Stimulated activated CD4-positive, alpha-beta T cell treated with anti-CD3 and anti-CD28 coated beads, Interleukin-15, amount 100 ng/mL, for 1 hour (primary cell): ENCODE results near the gene BCL6.
"Not testable (repeated sequence)": the region's sequence is repeated elsewhere in the genome, so short reads cannot be mapped to it uniquely, and the experiment has no call there.

ENCODE experiments used
- DNase-seq, 2 donors: peaks; one replicate each; pipeline ENCODE4 v3.0.0-alpha.2; 2020; ENCODE audit warnings: low read depth in 1 of 2, low spot score in 1 of 2

Gene BCL6

DNA sequence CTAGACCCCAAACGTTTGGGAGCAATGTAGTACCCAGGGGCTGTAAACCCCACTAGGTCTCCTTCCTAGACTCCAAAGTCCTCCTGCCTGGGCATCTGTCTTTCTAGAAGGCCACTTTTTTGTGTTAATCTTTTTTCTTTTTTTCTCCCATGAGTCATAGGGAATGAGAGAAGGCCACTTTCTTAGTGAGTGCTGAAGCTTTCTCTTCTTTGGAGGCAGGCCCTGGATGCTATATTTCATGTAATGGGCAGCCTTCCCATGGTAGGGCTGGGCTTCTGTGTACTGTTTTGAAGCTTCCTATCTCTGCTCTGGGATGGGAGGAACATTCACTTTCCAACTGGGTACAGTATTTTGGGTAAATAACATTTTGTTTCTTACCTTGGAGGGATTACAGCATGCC lies 27.7 kb downstream of the BCL6 start:
- DNase-seq = no peak

DNA sequence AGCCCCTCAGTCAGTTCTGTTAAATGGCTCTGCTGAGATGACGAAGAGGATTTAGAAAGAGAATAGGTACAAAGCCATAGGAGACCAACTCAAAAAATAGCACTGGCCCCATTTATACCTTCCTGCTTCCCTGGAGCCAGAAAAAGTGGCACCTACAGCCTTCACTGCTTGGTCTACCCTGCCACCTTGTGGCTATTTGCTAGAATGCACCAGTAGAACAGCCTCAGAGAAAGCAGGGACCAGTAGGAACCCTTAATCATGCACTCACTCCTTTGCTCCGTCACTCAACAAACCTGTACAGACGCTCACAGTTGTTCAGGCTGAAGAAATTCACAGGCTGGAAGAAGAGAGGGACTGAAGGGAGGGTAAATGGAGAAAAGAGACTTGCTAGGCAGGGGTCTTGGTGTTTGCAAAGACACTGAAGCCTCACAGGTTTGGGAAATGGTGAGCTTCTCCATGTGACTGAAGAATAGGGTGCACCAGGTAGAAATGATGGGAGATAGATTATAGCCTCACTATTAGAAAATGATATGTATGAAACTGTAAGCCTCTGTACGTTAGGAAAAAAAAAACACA lies 30.8 kb downstream of the BCL6 start:
- peak; percentile 32 to 42 for DNase-seq

DNA sequence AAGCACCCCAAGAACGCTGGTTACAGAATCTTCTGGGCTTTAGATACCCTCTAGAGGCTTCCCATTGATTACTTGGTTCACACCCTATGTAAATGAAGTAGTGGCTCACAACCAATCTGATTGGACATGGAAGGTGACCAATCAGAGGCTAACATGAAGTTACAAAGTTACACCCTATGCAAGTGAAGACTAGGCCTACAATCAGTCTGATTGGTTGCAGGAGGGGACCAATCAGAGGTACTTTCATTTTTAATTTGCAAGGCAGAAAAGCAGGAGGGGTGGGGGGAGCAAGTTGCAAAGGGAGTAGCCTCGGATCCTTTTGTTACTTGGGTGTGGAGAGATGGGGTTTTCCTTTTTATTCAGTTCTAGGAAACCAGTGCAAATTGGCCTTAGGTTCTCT lies 31.8 kb downstream of the BCL6 start:
- no peak for DNase-seq

DNA sequence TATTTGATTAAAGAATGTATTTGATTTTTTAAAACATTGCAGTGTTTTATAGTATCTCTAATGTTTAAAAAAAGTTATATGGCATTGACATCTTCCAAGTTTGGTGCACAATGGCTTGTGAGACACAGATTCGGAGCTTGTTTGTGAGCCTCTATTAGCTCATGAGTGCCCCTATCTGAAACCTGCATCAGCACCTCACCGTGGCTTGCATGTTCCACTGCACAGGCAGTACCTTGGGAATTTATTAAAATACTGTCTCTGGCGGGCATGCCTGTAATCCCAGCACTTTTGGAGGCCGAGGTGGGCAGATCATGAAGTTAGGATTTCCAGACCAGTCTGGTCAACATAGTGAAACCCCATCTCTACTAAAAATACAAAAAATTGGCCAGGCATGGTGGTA lies 36.1 kb downstream of the BCL6 start:
- DNase-seq = no peak

DNA sequence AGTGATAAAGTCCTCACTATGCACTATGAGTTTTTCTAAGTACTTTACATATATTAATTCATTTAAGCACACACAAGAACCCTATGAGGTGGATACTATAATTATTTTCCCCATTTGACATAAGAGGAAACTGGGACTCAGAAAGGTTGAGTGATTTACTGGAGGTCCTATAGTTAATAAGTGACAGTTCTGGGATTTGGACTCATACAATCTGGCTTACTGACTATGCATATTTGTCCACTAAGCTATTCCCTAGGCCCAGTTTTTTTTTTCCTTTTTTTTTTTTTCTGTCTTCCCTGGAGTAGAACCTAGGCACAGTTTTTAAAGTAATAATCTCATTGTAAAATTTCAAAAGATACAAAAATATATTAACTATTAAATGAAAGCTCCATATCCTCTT lies 36.6 kb downstream of the BCL6 start:
- DNase-seq = no peak

DNA sequence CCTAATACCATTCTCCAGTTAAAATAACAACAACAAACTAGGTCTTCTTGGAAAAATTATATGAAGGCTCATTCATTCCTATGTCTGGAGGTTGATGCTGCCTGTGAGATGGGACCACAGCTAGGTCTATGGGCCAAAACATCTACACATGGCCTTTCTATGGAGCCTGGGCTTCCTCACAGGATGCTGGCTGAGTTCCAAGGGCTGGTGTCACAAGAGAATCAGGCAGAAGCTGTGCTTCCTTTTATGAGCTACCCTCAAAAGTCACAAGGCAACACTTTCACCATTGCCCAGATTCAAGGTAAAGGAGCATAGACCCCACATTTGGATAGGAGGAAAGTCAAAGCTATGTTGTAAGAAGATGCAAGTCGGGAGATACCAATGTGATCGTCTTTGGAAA lies 38.3 kb downstream of the BCL6 start:
- DNase-seq = no peak

DNA sequence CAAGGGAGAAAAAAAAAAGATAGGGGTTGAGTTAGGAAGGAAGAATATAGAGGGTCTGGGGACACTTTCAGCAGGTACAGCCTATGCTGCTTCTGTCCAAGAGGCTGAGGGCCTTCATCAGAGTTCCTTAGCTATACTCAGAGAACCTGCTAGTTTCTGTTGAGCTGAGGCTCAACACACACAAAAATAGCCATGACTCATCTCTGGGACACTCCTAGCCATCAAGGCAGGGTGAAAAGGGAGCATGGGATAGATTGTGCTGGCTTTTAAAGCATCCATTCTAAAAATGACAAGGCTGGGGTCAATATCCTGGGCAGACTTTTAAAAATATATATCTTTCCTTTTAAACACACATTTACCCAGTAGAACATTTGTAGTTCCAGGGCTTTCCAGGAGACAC lies 40.1 kb downstream of the BCL6 start:
- DNase-seq = no peak

DNA sequence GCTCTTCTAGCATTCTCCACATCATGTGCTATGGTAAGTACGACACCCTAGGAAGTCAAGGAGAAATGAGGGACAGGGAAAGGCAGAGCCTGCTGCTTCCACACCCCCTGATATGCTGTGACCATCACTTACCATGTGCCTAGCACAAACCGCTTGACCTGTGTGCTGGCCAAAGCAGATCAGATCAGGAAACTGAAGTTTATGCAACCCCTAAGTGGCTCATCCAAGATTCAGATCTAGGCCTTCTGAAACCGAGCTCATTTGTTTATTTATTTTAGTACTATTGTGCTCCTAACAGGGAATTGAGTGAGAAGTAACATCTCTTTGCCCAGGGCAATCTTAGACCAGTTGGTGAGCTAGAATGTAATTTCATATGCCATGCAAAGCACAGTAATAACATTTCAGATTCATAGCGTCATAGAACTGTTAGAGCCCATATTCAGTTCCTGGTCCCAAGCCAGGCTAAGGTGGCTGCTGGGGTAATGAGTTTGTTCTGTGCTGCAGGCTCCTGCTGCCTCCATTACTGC lies 42.7 kb downstream of the BCL6 start, which contains the start of gene RTP2:
Gene RTP2 (minus strand): TSS at position 51 of the 527 bp plus-strand sequence. CDS start 429 bp downstream, outside the sequence.
- no peak for DNase-seq

DNA sequence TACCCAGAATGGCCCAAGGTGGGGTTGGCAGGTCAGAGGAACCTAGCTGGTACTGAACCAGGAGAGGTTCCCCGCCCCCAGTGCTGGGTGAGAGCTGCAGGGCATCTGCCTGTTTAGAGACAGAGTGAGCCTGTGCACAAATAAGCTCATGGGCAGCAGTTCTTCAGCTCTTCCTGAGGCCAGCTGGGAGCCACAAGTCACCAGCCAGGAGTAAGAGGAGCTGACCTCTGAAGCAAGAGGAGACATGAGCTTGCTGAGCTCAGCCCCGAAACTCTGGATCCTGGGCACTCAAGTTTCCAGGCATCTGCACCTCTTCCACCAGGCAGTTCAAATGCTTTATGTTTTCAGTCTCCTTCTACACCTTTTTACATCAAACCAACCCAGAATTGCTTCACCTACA lies 45.0 kb downstream of the BCL6 start:
- no peak for DNase-seq

DNA sequence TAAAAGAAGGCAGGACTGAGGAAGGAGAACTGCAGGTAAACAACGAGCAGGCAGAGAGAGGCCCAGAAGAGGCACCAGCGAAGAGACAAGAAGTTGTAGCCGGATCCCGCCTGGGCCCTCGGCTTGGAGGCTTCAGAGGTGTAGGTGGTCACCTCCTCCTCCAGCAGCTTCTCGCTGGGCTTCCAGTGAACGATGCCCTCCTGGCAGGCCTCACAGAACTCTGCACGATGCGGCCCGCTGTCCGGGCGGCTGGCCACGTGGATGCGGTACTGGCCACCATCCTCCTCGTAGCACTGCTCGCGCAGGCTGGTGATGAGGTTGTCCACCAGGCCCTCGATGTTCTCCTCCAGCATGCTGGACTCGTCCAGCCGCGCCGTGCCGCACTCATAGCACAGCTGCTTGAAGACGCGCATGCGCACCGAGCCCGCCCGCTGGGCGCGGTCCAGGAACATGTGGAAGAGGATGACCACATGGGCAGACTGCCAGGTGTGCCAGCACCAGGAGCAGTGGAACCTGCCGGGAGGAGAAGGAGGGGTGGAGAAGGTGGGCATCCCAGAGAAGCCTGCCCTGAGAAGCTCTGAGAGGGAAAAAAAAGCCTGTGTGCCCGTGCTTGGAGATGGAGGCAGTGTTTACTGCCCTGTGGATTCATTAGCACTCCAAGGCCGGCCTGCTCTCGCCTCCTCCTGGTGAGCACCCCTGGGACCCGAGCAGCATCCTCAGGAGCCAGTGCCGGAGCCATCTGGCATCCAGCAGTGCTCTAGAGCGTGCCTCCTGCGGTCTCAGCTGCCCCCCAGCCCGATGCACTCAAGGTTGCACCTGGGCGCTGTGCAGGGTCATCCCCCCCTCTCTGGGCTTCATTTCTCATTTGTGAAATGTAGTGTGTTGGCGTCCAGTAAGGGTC lies 46.5 kb downstream of the BCL6 start:
- no peak for DNase-seq

DNA sequence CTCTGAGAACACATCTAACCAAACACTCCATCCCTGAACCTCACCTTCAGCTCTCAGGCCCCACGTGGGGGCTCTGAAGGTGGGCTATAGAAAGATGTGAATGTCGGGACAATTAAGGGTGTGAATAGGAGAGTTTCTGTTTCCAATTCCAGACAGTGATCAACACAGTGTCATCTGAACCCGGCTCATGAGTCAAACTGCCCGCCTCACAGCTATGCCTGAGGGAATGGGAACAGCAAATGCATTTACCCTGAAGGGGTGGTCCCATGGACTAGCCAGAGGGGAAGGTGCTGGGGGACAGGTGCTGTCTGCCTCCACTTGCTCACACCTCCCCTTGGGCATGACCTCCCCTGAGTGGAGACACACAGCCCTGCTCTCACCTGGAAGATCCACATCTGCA lies 49.2 kb downstream of the BCL6 start:
- no peak for DNase-seq

DNA sequence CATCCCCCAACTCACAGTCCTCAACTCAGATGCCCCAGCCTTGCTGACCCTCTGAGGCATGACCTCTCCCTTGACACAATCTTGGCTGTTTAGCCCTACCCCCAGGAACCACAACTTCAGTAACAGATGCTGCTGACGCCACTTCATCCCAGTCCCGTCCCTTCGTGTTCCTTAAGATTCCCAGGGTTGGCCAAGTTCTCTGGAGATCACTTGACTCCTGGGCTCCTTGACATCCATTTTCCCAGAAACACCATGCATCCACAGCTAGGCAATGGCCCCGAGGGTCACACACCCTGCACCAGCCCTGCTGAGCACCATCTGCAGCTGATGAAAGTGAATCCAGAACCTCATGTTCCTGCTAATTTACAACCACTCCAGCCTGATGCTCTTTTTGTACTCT lies 49.8 kb downstream of the BCL6 start:
- no peak for DNase-seq

DNA sequence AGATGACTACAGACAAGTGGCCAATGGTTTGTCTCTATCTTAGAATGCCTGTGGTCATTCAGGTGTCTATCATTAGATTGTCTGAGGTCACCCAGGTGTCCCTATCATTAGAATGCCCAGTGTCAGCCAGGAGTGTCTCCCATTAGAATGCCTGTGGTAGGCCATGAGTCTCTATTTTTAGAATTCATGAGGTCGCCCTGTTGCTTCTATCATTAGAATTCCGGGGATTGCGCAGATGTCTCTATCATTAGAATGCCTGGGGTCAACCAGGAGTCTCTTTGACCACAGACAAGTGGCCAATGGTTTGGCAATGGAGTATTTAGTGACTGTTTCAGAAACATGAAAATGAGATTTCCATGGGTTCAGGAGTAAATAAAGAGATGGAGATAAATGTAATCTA lies 50.5 kb downstream of the BCL6 start:
- no peak for DNase-seq

DNA sequence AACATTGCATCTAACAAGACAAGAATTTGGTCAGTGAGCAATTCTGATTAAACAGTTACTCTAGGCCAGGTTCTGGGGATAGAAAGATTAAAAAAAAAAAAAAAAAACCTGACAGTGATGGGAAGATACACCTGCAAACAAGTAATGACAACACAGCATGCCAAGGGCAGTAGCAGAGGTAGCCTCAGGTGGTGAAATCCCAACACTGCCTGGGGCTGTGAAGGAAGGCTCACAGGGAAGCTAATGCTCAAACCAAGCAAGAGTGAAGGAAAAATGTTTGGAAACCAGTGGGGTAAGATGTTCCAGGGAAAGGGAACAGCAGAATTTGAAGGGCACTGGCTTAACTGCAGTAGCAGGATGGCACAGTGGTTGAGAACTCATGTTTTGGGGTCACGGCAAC lies 51.8 kb downstream of the BCL6 start:
- no peak for DNase-seq

DNA sequence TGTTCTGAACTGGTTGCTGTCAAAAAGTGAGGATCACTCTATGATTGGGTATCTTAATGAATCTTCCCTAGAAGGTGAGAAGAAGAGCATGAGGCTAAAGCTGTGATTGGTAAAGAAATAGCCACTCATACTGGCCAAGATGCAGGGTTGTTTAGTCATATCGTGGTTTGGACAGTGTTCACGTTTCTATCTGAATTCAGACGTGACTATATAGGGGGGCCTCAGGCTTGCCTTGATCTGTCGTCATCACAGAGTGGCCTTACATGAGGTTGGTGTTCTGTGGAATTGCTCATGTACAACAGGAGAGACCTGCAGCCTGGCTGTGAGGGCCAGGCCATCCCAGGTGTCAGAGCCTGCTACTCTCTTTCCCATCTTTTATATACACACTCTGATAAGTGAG lies 55.3 kb downstream of the BCL6 start:
- DNase-seq = no peak

DNA sequence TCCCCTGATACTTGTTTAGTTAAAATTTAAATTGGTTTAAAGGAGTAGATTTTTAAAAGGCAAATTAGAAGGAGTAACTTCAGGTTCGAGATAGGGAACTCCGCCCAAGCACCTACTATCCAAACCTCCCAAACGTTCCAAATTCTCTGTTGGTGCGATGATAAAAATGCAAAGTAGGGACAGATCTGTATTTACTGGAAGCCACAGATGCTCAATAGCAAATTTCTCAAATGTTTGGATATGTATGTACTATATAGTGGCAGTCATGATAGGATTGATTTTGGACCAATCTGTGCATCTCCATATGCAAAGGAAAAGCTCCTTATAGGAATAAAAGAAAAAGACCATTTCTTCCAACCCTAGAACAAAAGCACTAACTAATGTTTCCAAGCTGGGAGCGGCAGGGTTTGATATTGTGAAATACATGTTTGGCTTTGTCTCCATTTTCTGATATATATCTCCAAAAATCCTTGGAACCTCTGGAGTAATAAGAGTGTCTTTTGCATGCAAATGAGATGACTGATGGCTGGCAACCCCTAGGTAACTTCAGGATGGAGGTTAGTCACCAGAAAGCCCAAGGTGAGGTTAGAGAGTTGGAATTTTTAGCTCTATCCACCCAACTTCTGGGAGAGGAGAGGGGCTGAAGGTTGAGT lies 58.5 kb downstream of the BCL6 start:
- DNase-seq = no peak

DNA sequence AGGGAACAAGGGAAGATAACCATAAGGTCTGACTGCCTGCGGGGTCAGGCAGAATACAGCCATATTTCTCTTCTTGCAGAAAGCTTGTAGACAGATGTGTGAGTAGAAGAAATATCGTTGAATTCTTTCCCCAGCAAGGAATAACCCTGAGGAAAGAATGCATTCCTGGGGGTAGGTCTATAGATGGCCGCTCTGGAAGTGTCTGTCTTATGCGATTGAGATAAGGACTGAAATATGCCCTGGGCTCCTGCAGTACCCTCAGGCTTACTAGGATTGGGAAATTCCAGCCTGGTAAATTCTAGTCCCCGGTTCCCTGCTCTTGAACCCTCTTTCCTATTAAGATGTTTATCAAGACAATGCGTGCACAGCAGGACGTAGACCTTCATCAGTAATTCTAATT lies 59.3 kb downstream of the BCL6 start:
- no peak for DNase-seq

DNA sequence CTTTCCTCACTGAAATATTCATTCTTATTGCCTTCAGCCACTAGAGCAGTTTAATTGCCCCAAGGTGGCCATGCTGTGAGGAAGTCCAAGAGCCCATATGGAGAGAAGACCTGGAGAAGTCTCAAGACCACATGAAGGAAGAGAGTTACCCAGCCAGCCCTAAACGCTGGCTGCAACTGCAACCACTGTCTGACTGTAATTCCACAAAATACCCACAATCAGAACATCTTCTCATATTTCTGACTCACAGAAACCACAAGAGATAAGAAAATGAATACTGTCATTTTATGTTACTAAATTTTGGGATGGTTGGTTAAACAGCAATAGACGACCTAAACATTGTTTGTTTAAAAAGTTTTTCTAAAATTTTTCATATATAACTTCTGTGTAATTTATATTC lies 60.4 kb downstream of the BCL6 start:
- DNase-seq = no peak

DNA sequence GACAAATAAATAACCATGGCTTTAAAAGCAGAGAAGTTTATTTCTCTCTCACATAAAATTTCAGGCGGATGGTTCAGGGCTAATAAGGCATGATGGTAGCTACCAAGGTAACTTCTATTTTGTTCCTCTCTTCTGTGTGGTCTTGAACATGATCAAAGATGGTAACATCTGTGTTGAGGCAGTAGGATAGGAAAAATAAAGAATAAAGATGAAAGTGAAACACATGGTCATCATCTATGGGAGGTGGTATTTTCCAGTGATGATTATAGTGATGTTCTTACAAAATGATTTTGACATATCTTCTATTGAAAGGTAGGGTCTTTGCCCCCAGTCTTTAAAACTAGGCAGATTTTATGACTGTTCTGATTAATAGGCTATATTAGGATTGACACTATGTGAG lies 60.8 kb downstream of the BCL6 start:
- DNase-seq = no peak

DNA sequence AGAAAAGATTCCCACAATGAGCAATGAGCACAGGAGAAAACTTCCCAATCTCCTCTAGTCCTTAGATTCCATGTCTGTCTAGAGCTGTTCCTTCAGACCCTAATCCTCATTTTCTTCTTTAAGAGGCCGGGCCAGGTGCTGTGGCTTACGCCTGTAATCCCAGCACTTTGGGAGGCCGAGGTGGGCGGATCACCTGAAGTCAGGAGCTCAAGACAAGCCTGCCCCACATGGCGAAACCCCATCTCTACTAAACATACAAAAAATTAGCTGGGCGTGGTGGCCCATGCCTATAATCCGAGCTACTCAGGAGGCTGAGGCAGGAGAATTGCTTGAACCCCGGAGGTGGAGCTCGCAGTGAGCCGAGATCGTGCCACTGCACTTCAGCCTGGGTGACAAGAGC lies 63.5 kb downstream of the BCL6 start:
- not testable (repeated sequence) for DNase-seq

DNA sequence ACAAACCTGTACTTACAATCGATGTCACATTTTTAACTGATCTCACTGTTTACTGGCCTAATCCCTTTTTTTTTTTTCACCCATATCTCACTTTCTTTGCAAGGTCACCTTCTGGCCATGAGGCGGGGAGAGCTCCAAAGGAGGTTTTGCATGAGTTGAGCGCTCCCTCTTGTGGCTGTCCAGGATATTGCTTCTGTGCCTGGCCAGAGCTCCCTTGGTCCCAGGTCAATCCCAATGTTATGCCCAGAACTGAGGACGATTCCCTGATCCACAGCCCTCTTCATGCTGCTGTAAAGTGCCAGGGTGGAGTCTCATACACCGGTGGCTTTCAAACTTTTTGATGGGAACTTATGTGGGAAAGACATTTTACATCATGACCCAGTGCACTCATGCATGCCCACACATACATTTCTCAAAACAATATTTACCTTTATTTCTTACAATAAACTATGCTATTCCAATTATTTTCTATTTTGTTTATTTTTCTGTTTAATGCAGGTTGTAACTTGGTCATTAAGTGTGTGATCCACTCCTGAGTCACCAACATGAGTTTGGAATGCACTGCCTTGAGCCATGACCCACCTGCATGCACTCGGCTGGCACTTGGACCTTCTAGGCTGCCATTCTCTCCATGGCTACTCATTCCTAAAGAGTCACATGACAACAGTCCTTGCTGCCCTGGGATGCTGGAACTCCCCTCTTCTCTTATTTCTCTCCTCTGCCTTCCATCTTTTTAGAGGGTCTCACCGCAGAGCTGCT lies 65.5 kb downstream of the BCL6 start:
- DNase-seq = peak; percentile 27 to 49
